Measurements from ENCODE around the gene OR2L8. TPM values are rescaled to one million over a fixed set of nuclear protein-coding genes. Genes with fewer than 3 reads are reported as not detected.
"Not testable (repeated sequence)": the region's sequence is repeated elsewhere in the genome, so short reads cannot be mapped to it uniquely, and the experiment has no call there.

Gene OR2L8
- total RNA-seq, 1 donor from 2014 or later, result 0.21 TPM

DNA sequence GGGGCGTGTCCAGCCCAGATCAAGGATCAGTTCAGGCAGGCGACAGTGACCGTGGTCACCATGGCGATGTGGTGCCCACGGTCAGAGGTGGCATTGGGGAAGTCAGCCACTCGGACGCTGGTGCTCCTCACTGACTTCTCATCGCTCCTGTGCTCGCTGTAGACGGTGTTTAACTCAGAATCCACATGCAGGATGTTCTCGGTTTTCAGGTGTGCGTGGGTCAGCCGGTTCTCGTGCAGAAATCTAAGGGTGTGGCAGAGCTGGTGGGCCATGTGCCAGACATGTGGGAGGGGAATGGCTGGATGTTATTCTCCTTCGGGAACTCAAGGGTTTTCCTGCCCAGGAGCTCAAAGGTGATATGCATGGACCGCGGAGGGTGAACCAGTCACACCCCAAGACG, 12.2 kb upstream of the OR2L8 start:
- Mint-ChIP-seq H3K27me3 (ENCODE audit: insufficient read depth) (peaks cover 4% of the 10 kb centered on the region), H3K27ac (no peak overlapping the region), H3K36me3 (ENCODE audit: low read depth) (no peaks in the 10 kb centered on the region), H3K4me3 (no peak overlapping the region), H3K4me1 (ENCODE audit: low read depth) (no peaks in the 10 kb centered on the region), H3K9me3 (no peaks in the 10 kb centered on the region)
- intact Hi-C loops (cut with micrococcal nuclease), result loop anchor here (2.0 to 5.0 kb wide), 4 partner anchors 166 to 871 kb away; no protein-coding TSS in a partner anchor
- DNase-seq (ENCODE audit: low spot score), result no peak

DNA sequence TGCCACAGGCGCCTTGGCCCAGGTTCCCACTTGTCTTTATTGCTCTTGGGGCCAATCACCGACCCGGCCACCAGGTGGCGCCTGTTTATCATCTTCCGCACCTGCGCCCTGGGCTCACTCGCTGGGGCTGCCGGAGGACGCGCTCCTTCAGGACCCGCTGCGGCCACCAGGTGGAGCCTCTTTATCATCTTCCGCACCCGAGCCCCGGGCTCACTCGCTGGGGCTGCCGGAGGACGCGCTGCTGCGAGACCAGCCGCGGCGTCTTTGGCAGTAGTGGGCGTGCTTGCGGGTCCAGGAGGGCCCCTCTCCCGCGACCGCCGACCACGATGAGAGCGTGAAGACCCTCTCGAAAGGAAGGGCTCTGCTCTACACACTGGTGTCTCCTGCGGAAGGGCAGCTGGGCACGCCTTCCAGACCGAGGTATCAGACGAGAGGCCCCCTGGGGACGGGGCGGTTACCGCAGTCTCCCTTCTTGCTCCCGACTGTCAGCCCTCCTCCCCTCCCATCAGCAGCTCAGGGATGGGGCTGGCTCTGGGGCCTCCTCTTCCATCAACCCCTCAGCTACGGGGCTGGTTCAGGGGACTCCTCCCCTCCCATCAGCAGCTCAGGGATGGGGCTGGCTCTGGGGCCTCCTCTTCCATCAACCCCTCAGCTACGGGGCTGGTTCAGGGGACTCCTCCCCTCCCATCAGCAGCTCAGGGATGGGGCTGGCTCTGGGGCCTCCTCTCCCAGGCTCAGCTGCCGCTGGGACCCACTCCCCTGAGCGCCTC, 11.5 kb upstream of the OR2L8 start:
- not testable (repeated sequence) for H3K4me1 Mint-ChIP-seq (ENCODE audit: low read depth); H3K36me3 Mint-ChIP-seq (ENCODE audit: low read depth); H3K27me3 Mint-ChIP-seq (ENCODE audit: insufficient read depth); H3K9me3 Mint-ChIP-seq
- peak overlapping the region; percentile 5 for H3K27ac Mint-ChIP-seq
- DNase-seq (ENCODE audit: low spot score), result peak; percentile 83
- peak overlapping the region; percentile 81 for H3K4me3 Mint-ChIP-seq
- intact Hi-C loops (cut with micrococcal nuclease), result loop anchor here (1.0 to 5.0 kb wide), 5 partner anchors 31 to 870 kb away; no protein-coding TSS in a partner anchor

DNA sequence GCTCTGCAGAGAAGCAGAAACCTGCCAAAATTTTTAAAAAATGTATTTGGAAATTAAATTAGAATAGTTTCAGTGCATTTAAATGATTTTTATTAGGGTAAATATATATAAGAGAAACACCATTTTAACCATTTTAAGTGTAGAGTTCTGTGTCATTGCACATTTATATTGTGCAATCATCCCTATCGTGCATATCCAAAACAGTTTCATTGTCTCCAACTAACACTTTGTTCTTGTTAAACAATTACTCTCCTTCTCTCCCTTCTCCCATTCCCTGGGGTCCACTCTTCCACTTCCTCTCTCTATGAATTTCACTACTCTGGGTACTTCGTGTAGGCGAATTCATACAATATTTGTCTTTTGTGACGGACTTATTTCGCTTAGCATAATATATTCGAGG, 6.0 kb upstream of the OR2L8 start:
- intact Hi-C loops (cut with micrococcal nuclease), result no loop called here
- H3K27me3 Mint-ChIP-seq (ENCODE audit: insufficient read depth), result peaks cover 4% of the 10 kb centered on the region
- H3K4me3 Mint-ChIP-seq, result no peak overlapping the region
- no peak overlapping the region for H3K27ac Mint-ChIP-seq
- no peaks in the 10 kb centered on the region for H3K4me1 Mint-ChIP-seq (ENCODE audit: low read depth)
- DNase-seq (ENCODE audit: low spot score), result no peak
- H3K9me3 Mint-ChIP-seq, result no peaks in the 10 kb centered on the region
- no peaks in the 10 kb centered on the region for H3K36me3 Mint-ChIP-seq (ENCODE audit: low read depth)

DNA sequence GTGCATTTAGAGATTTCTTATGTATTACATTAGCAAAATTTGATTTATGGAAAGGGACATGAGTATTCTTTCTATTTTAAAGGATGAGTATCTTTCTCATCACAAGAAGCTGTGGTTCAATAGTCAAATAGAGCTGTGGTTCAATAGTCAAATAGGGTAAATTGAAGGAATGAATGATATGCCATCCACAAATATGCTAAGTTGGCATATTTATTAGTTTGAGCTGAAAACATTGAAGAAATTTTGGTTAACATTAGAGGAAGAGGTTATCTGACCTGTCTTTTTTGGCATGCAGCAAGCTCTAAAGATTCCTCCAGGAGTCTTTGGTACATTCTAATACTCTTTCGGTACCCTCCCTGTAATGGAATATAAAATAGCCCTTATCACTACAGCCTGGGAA, 4.8 kb downstream of the OR2L8 start:
- Mint-ChIP-seq H3K9me3 (peaks cover 10% of the 10 kb centered on the region), H3K27ac (no peak overlapping the region), H3K36me3 (ENCODE audit: low read depth) (no peaks in the 10 kb centered on the region), H3K4me3 (no peak overlapping the region), H3K4me1 (ENCODE audit: low read depth) (no peaks in the 10 kb centered on the region), H3K27me3 (ENCODE audit: insufficient read depth) (no peaks in the 10 kb centered on the region)
- DNase-seq (ENCODE audit: low spot score), result no peak
- intact Hi-C loops (cut with micrococcal nuclease), result no loop called here

DNA sequence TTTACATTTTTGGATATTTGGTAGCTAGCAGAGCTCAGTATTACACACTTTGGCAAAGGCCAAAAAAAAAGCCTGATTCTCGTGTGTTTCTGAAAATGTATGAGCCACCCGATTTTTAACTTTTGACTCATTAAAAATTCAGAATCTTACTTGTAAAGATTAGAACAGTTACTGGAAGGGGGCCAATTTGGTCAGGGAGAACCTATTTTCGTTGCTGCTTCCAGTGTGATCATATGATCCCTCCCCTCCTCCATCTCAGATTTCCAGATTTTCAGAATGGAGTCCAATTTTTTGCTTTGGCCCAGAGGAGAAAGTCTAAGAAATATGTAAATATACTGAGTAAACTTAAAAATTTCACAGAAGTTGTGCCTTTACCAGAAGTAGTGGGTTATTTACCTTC, 13.1 kb downstream of the OR2L8 start:
- H3K9me3 Mint-ChIP-seq, result peaks cover 10% of the 10 kb centered on the region
- no peak overlapping the region for H3K4me3 Mint-ChIP-seq
- H3K36me3 Mint-ChIP-seq (ENCODE audit: low read depth), result no peaks in the 10 kb centered on the region
- intact Hi-C loops (cut with micrococcal nuclease), result no loop called here
- no peaks in the 10 kb centered on the region for H3K27me3 Mint-ChIP-seq (ENCODE audit: insufficient read depth)
- no peak overlapping the region for H3K27ac Mint-ChIP-seq
- no peak for DNase-seq (ENCODE audit: low spot score)
- no peaks in the 10 kb centered on the region for H3K4me1 Mint-ChIP-seq (ENCODE audit: low read depth)

DNA sequence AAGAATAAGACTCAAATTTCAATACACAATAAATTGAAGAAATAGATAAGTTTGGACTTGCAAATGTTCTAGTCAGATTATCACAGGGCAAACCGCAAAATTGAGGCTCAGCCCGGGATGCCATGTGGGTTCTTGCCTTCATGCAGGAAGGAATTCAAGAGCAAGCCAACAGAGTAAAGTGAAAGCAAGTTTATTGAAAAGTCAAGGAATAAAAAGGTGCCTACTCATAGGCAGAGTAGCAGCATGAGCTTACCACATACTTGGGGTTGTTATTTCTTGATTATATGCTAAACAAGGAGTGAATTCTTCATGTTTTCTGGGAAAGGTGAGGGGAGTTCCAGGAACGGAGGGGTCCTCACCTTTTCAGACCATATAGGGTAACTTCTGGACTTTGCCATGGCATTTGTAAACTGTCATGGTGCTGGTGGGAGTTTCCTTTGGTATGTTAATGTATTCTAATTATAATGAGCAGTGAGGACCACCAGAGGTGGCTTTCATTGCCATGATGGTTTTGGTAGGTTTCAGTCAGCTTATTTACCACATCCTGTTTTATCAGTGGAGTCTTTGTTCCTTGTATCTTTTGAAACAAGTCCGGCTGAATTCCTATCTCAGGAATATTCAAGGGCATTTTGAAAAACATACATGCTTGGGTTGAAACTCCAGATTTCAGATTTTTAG, 14.4 kb downstream of the OR2L8 start:
- intact Hi-C loops (cut with micrococcal nuclease), result no loop called here
- Mint-ChIP-seq H3K36me3 (ENCODE audit: low read depth) (no peaks in the 10 kb centered on the region), H3K27me3 (ENCODE audit: insufficient read depth) (no peaks in the 10 kb centered on the region), H3K4me3 (no peak overlapping the region), H3K9me3 (peaks cover 3% of the 10 kb centered on the region), H3K4me1 (ENCODE audit: low read depth) (no peaks in the 10 kb centered on the region), H3K27ac (no peak overlapping the region)
- no peak for DNase-seq (ENCODE audit: low spot score)

DNA sequence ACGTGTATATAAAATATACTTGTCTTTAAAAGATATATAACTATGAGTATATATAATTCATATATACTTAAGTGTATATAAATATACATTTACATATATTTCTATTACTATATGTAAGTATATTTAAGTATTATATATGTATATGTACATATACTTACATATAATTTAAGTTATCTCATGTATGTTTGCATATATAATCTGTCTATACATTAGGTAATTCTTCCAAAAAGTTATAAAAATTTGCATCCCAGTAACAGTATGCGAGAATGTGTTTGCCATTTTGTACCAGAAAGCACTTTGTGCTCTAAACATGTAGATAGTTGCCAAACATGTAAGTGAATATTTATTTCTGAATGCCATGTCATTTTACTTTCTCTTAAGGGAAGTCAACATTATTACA, 16.3 kb downstream of the OR2L8 start, which contains the start of gene OR2AK2:
OR2AK2 (plus strand) TSS at position 301 of the 400 bp plus-strand sequence. CDS start 144 bp downstream, outside the sequence.
- H3K27ac Mint-ChIP-seq, result no peak within 1 kb of the TSS
- intact Hi-C loops (cut with micrococcal nuclease), result no loop called here

DNA sequence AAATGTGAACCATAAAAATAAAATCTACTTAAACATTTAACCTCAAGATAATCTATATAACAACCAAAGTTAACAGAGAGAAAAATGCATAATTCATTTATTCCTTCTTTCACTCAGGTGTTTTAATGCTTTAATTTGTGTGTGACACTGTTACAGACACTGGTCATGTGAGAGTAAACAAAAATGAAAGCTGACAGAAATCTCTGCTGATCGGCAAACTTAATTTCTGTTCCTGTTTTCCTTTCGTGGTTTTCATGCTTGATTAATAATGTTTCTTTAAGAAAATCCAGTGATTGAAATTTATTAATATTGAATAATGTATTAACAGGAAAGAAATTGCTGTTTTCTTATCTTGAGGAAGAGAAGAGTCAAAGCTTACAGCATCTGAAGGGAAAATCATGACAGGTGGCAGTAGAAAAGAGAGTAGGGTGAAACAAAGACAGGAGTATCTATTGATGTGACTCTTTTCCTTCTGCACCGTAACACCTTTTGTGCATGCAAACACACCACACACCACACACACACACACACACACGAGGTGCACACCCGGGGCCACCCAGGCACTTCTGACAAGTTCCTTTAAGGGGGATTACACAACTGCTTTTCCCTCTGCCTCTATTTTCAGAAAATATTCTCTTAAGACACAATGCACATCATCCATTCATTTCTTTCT, 18.0 kb downstream of the OR2L8 start:
- no peak for DNase-seq (ENCODE audit: low spot score)
- Mint-ChIP-seq H3K36me3 (ENCODE audit: low read depth) (no peaks in the 10 kb centered on the region), H3K4me1 (ENCODE audit: low read depth) (no peaks in the 10 kb centered on the region), H3K9me3 (no peaks in the 10 kb centered on the region), H3K27ac (no peak overlapping the region), H3K4me3 (no peak overlapping the region), H3K27me3 (ENCODE audit: insufficient read depth) (no peaks in the 10 kb centered on the region)
- intact Hi-C loops (cut with micrococcal nuclease), result no loop called here

More for the DNA sequence above, 16.3 kb downstream of the OR2L8 start, which contains the start of gene OR2AK2:
- H3K27me3 Mint-ChIP-seq (ENCODE audit: insufficient read depth), result no peaks in the 10 kb centered on the region
- H3K36me3 Mint-ChIP-seq (ENCODE audit: low read depth), result no peaks in the 10 kb centered on the region
- H3K4me1 Mint-ChIP-seq (ENCODE audit: low read depth), result no peaks in the 10 kb centered on the region
- H3K4me3 Mint-ChIP-seq, result no peak within 1 kb of the TSS
- no peaks in the 10 kb centered on the region for H3K9me3 Mint-ChIP-seq
- no peak for DNase-seq (ENCODE audit: low spot score)

DNA sequence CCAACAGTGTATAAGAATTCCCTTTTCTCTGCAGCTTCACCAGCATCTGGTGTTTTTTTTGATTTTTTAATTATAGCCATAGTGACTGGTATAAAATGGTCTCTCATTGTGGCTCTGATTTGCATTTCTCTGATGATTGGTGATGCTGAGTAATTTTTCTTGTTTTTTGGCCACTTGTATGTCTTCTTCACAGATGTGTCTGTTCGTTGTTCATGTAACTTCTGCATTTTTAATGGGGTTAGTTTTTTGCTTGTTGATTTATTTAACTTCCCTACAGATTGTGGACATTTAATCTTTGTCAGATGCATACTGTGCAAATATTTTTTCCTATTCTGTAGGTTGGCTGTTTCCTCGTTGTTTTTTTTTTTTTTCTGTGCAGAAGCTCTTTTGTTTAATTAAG, 44.3 kb downstream of the OR2L8 start:
- H3K9me3 Mint-ChIP-seq, result peaks cover 6% of the 10 kb centered on the region
- no peaks in the 10 kb centered on the region for H3K27me3 Mint-ChIP-seq (ENCODE audit: insufficient read depth)
- no peaks in the 10 kb centered on the region for H3K4me1 Mint-ChIP-seq (ENCODE audit: low read depth)
- H3K36me3 Mint-ChIP-seq (ENCODE audit: low read depth), result no peaks in the 10 kb centered on the region
- intact Hi-C loops (cut with micrococcal nuclease), result no loop called here
- H3K4me3 Mint-ChIP-seq, result no peak overlapping the region
- no peak overlapping the region for H3K27ac Mint-ChIP-seq
- no peak for DNase-seq (ENCODE audit: low spot score)

DNA sequence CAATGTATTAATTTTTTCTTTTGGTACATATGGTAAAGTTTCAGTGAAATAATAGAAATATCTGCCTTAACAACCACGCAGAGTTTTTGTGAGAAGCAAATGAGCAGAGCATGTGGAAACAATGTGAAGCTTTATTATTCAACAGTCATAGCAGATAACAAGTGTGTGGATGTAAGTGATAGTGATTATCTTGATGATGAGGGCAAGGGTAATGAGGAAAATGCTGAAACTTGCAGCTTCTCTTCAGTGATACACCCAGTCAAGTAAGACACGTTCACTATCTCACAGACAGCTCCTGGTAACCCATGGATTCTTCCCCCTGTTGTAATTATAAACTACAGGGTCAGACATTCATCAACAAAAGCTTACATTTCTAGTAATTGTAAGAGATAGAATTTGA, 50.2 kb downstream of the OR2L8 start:
- DNase-seq (ENCODE audit: low spot score), result no peak
- Mint-ChIP-seq H3K4me3 (no peak overlapping the region), H3K36me3 (ENCODE audit: low read depth) (no peaks in the 10 kb centered on the region), H3K4me1 (ENCODE audit: low read depth) (no peaks in the 10 kb centered on the region), H3K27ac (no peak overlapping the region), H3K27me3 (ENCODE audit: insufficient read depth) (no peaks in the 10 kb centered on the region), H3K9me3 (no peaks in the 10 kb centered on the region)
- intact Hi-C loops (cut with micrococcal nuclease), result no loop called here

Other genes starting within 250 kb of the OR2L8 start
- gene OR6F1, start 232.2 kb upstream of the OR2L8 start, total RNA-seq, result not detected in 2 replicates
- gene OR14K1, start 210.2 kb upstream of the OR2L8 start, total RNA-seq, result not detected in 2 replicates
- gene OR14A2, start 200.7 kb upstream of the OR2L8 start, total RNA-seq, result not detected in 2 replicates
- not detected in 2 replicates for gene OR1C1, start 188.3 kb upstream of the OR2L8 start, total RNA-seq
- not detected in 2 replicates for gene OR14A16, start 124.7 kb upstream of the OR2L8 start, total RNA-seq
- not detected in 2 replicates for gene OR11L1, start 107.0 kb upstream of the OR2L8 start, total RNA-seq
- gene TRIM58, start 91.7 kb upstream of the OR2L8 start, total RNA-seq, result 0.32 and 0.36 TPM in 2 replicates
- gene OR2W3, start 53.3 kb upstream of the OR2L8 start, total RNA-seq, result 0.22 TPM in 1 of 2 replicates, not detected in the other
- gene OR2T8, start 28.6 kb upstream of the OR2L8 start, total RNA-seq, result not detected in 2 replicates
- not detected in 2 replicates for gene OR2AJ1, start 24.0 kb upstream of the OR2L8 start, total RNA-seq
- gene OR2AK2, start 16.4 kb downstream of the OR2L8 start, total RNA-seq, result not detected in 2 replicates
- gene OR2L5, start 64.8 kb downstream of the OR2L8 start, total RNA-seq, result not detected in 2 replicates
- 0.07 and 0.08 TPM in 2 replicates for gene OR2L2, start 81.2 kb downstream of the OR2L8 start, total RNA-seq
- not detected in 2 replicates for gene OR2L3, start 98.0 kb downstream of the OR2L8 start, total RNA-seq
- gene OR2L13, start 146.3 kb downstream of the OR2L8 start, total RNA-seq, result not detected in 2 replicates
- gene OR2M5, start 196.3 kb downstream of the OR2L8 start, total RNA-seq, result not detected in 2 replicates
- gene OR2M2, start 226.0 kb downstream of the OR2L8 start, total RNA-seq, result not detected in 2 replicates
- gene OR2M3, start 248.4 kb downstream of the OR2L8 start, total RNA-seq, result not detected in 2 replicates